ENCODE data around the gene ALDOA.

DNA sequence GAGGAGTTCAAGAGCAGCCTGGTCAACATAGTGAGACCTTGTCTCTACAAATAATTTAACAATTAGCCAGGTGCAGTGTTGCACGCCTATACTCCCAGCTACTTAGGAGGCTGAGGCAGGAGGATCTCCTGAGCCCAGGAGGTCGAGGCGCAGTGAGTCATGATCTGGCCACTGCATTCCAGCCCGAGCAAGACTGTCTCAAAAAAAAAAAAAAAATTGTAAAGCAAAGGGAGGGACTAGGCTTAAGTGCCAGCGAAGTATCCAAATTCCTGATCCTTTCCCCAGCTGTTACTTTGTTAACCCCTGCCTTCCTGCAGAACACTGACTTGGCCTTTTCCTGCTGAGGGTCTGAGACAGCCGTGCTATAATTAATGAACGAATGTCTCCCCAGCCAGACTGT, 45.1 kb downstream of the ALDOA start:
- TF ChIP-seq, protein P1, sequence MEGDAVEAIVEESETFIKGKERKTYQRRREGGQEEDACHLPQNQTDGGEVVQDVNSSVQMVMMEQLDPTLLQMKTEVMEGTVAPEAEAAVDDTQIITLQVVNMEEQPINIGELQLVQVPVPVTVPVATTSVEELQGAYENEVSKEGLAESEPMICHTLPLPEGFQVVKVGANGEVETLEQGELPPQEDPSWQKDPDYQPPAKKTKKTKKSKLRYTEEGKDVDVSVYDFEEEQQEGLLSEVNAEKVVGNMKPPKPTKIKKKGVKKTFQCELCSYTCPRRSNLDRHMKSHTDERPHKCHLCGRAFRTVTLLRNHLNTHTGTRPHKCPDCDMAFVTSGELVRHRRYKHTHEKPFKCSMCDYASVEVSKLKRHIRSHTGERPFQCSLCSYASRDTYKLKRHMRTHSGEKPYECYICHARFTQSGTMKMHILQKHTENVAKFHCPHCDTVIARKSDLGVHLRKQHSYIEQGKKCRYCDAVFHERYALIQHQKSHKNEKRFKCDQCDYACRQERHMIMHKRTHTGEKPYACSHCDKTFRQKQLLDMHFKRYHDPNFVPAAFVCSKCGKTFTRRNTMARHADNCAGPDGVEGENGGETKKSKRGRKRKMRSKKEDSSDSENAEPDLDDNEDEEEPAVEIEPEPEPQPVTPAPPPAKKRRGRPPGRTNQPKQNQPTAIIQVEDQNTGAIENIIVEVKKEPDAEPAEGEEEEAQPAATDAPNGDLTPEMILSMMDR (IDR thresholded peaks at IDR 0.05): no peak
- TF ChIP-seq POLR2A (IDR thresholded peaks at IDR 0.05): no peak

Data from esophagus squamous epithelium (tissue), 4 donors.